GM21447 (cell line): ENCODE measurements around the gene GADD45GIP1.
"Not testable (repeated sequence)": the region's sequence is repeated elsewhere in the genome, so short reads cannot be mapped to it uniquely, and the experiment has no call there.

ENCODE experiments used
- ATAC-seq: cut with Tn5 transposase; IDR thresholded peaks from one replicate; pipeline ENCODE4 v1.9.1; 2021; ENCODE audit not compliant: unreplicated experiment

The GADD45GIP1 gene

DNA sequence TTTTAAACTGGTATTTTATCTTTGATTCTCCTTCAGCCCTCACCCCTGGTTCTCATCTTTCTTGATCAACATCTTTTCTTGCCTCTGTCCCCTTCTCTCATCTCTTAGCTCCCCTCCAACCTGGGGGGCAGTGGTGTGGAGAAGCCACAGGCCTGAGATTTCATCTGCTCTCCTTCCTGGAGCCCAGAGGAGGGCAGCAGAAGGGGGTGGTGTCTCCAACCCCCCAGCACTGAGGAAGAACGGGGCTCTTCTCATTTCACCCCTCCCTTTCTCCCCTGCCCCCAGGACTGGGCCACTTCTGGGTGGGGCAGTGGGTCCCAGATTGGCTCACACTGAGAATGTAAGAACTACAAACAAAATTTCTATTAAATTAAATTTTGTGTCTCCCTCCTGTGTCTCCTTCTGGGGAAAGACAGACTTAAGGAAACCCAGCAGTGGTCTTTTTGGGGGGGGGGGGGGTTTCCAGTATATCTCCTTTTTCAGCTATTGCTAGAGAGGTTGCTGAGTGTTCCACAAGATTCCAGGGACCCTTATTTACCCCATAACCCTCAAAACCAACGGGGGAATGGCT lies 12.8 kb downstream of the GADD45GIP1 start:
- ATAC-seq: no peak

DNA sequence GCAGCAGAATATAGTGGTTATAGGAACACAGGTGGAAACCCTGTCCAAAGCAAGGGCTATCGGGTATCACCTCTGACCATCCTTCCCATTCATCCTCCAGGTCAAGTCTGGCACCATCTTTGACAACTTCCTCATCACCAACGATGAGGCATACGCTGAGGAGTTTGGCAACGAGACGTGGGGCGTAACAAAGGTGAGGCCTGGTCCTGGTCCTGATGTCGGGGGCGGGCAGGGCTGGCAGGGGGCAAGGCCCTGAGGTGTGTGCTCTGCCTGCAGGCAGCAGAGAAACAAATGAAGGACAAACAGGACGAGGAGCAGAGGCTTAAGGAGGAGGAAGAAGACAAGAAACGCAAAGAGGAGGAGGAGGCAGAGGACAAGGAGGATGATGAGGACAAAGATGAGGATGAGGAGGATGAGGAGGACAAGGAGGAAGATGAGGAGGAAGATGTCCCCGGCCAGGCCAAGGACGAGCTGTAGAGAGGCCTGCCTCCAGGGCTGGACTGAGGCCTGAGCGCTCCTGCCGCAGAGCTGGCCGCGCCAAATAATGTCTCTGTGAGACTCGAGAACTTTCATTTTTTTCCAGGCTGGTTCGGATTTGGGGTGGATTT lies 13.5 kb downstream of the GADD45GIP1 start:
- ATAC-seq: no peak

DNA sequence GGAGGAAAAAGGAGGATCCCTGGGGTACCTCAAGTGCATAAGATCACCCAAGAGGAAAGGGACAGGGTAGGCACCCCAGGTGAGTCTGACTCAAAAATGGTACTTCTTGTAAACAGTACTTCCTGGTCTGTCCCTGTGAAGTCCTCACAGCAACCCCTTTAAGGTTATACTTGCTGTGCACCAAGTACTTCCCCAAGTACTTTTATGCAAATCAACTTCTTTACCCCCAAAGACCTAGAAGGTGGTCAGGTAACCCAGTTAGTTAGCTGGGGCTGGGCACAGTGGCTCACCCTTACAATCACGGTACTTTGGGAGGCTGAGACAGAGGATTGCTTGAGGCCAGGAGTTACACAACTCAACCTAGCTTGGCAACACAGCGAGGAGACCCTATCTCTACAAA lies 16.1 kb downstream of the GADD45GIP1 start:
- no peak for ATAC-seq

DNA sequence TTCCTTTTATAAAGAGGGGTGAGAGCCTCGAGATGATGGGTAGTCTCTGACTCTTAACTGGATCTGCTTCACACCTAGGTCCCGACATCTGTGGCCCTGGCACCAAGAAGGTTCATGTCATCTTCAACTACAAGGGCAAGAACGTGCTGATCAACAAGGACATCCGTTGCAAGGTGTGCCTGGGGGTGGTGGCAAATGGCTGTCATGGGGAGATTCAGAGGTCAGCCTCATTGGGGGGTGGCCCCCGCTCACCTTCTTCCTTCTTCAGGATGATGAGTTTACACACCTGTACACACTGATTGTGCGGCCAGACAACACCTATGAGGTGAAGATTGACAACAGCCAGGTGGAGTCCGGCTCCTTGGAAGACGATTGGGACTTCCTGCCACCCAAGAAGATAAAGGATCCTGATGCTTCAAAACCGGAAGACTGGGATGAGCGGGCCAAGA lies 17.0 kb downstream of the GADD45GIP1 start:
- ATAC-seq: no peak

DNA sequence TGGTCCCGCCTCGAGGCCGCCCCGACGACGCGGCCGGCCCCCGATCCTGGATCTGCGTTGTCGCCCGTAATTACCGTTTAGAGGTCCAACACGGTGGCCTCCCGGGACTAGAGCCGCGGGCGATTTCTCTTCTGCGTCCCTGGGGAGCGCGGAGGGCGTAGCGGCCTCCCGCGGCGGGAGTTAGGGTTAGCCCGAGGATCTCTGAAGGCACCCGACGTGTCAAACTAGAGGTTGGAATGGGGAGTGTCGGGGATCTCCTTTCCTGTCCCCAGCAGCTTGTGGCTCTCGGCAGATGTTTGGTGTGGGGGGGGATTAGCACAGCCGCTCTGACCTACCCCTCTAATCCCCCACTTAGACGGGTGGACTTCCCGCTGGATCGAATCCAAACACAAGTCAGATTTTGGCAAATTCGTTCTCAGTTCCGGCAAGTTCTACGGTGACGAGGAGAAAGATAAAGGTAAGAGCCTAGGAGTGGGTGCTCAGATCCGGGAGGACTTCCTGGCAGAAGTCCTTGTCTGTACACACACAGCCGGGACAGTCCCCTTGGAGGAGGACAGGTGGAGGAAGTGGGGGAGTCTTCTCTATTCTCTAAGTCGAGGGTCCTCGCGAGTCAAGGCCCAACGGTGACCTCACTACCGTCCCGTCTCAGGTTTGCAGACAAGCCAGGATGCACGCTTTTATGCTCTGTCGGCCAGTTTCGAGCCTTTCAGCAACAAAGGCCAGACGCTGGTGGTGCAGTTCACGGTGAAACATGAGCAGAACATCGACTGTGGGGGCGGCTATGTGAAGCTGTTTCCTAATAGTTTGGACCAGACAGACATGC lies 18.0 kb downstream of the GADD45GIP1 start:
- no peak for ATAC-seq

DNA sequence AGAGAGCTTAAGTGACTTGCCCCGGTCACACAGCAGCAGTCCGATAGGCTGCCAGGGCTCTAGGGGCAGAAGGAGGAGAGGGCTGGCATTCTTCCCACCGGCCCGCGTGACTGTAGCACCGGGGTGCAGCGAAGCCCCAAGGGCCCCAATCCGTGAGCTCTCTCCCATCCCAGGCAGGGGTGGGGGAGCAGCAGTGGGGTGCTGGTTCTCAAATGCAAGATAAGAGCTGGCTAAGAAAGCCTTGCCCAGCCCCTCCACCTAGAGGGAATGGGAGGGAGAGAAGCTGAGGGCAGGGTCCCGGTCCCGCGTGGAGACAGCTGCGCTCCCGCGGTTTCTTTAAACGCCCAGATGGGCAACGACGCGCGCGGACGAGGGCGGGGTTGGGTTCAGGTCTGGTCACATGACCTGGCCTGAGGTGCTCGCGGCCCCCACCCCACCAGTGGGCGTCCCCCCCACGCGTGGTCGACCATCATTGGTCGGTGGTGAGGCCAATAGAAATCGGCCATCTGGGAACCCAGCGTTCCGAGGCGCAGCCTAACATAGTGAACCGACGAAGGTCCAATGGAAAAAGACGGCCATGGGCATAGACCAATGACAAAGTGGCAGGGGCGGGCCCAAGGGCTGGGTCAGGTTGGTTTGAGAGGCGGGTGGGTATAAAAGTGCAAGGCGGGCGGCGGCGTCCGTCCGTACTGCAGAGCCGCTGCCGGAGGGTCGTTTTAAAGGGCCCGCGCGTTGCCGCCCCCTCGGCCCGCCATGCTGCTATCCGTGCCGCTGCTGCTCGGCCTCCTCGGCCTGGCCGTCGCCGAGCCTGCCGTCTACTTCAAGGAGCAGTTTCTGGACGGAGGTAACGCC lies 18.9 kb downstream of the GADD45GIP1 start, which contains the start of gene CALR:
Gene CALR (plus strand): TSS at position 683 of the 852 bp plus-strand sequence. CDS start 71 bp downstream, at position 754.
- ATAC-seq: peak; percentile 76

DNA sequence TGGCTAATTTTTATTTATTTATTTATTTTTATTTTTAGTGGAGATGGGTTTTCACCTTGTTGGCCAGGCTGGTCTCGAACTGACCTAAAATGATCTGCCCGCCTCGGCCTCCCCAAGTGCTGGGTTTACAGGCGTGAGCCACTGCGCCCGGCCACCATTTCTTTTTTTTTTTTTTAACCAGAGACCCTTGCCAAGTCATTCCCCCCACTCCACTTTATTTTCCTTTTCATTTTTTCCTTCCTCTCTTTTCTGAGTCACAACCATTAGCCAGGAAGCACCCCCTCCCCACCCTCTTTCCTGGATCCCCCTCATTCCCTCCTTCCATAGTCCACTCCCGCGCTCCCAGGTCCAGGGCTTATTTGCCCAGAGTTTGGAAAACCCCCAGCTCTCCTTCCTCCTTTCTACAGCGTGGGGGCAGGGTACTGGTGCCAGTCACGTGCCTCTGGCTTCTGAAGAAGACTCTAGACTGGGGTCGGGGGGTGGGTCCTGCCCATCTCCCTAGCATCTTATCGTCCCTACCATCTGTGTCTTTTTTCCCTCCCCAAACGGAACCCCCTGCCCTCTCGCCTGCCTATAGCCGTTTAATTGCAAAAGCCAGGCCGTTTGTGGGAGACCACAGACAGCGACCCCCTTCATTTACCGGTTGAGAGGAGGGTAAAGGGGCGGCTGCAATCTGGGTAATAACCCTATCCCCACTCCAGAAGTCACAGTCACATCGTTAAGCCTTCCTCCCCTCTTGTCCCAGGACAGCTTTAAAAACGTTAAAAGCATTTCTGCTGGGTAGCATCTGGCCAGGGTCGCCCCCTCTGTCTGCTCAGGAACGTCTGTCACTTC lies 19.7 kb downstream of the GADD45GIP1 start:
- ATAC-seq: no peak

DNA sequence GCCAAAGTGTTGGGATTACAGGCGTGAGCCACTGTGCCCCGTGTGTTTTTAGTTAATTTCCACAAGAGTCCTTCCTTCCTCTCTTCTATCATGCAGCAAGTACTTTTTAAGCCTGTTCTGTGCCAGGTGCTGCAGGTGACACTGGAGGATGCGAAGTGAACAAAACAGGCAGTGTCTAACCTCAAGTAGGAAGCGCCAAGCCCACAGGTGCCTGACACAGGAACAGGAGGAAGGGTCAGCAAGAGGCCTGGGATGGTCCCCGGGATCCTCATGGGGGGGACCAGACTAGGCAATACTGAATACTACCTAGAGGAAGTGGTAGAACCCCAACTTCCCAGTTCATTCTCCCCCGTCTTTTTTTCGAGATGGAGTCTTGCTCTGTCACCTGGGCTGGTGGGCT lies 20.4 kb downstream of the GADD45GIP1 start:
- ATAC-seq: no peak

DNA sequence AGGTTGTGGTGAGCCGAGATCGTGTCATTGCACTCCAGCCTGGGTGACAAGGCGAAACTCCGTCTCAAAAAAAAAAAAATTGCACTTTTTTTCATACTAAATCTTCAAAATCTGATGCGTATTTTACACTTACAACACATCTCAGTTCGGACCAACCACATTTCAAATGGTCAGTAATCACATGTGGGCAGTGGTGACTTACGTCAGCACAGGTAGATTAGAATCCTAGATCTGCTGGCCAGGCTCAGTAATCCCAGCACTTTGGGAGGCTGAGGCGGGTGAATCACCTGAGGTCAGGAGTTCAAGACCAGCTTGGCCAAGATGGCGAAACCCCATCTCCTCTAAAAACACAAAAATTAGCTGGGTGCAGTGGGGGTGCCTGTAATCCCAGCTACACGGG lies 22.0 kb downstream of the GADD45GIP1 start:
- ATAC-seq: no peak

DNA sequence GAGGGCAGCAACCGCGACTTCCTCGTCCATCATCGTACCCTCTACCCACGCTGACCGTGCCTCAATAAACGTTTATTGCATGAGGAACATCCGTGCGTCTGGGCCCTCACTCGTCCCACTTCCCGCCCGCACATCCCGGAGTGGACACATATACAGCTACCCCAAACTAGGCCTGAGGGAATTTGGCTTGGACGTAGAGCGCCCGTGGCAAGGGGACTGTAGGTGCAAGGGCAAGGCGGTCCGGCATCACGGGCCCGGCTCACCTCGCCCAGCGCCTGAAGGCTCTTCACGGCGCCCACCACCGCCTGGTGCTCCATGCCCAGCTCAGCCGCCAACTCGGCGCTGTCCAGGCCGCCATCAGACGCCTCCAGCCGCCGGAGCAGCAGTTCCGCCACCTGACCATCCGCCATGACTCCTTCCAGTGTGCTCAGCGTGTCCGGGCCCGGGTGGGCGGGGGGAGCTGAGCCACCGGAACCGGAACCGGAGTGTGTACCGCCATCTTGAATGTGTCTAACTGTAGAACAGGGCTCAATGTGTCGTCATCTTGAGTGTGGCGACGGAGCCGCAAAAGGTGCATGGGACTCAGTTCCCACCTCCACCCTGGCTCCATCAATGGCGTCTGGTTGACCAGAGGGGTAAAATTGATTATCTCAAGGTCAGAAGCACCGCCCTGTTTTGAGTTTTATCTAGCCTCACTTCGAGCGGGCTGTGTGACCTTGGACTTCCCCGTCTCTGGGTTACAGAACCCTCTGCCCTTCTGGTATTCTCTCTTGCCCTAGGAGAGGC lies 23.5 kb downstream of the GADD45GIP1 start, which contains the start of gene FARSA:
Gene FARSA (minus strand): TSS at position 425 of the 786 bp plus-strand sequence. CDS start 15 bp downstream, at position 410.
- ATAC-seq: peak; percentile 42

DNA sequence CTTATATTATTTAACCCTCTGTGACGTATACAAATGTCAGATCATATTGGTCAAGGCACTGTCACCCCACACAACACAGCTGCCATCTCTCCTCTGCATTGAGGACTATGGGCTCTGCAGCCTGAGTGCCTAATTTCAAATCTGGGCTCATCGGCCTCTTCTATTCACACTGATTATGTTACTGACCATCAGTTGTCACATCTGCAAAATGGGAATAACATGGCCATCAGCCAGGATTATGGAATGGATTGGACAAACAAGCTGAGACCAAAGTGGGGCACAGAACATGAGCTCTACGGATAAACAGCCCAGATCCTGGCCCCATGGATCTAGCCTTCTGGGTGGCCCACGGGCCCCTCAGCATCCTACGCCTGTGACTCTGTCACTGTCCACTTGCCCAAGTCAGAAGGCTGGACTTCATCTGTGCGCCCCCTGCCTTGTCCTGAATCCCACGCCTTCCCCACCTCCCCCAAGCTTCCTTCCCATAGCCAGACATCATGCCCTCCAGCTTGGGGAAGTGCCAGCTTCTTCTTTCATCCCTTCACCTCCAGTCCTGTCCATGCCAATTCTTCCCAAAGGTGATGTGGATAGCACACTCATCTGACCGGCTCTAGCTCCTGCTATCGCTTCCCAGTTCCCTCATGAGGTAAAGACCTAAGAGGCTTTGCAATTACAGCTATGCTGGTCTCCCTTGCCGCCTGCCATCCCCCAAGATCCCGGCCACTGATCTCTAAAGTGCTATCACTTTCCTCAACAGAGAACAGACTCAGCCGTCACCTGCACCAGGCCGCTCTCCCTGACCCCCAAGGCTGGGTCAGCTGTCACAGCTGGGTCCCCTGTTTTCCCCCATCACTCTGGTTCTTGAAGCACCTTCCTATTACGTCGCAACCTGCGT lies 24.4 kb downstream of the GADD45GIP1 start:
- ATAC-seq: no peak

DNA sequence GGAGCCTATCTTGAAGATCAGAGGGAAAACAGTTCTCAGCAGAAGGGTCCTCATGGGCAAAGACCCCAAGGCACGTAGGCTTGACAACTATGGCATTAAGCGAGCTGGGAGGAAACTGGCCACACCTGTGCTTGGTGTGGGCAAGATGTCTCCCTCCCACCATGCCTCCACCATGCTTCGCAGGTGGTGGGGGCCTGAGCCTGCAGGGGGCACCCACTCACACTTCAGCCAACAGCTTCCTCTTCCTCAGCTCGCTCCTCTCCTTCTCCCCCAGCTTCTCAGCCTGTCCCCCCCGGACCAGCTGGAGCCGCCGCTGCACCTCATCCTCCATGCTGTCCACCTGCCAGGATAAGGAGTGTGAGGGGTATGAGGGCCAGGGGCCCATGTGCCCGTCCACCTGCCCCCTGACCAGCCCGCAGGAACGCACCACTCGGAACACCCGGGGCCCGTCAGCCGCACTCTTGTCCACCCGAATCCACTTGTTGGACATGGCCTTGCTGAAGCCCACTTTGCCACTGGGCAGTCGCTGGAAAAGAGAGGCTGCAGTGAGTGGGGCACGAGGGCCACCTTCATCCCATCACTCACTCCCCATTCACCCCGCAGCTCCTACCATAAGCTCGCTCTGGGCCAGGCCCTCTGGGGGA lies 26.9 kb downstream of the GADD45GIP1 start:
- no peak for ATAC-seq

DNA sequence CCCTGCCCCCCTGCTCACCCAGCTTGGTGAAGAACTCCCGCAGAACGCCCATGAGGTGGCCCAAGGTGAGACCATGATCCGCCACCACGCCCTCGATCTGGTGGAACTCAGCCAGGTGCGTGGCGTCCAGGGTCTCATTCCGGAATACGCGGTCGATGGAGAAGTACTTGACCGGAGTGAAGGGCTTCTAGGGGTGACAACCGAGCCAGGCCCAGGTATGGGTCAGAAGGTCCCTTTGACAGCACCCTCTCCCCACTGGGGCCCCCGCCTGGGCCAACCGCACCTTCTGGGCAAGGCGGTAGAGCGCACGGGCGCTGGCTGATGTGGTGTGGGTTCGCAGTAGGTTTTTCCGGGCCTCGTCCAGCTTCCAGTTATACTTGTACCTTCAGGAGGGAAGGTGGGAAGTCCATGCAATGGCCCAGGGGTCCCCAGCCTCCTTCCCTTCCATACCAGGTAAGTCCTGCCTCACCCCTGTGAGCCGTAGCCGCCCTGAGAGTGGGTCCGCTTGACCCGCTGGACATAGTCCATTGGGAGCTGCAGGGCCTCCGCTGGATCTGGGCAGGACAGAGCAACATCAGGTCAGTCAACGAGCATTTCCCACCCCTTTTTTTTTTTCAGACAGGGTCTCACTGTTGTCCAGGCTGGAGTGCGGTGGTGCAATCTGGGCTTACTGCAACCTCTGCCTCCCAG lies 32.3 kb downstream of the GADD45GIP1 start:
- ATAC-seq: no peak

DNA sequence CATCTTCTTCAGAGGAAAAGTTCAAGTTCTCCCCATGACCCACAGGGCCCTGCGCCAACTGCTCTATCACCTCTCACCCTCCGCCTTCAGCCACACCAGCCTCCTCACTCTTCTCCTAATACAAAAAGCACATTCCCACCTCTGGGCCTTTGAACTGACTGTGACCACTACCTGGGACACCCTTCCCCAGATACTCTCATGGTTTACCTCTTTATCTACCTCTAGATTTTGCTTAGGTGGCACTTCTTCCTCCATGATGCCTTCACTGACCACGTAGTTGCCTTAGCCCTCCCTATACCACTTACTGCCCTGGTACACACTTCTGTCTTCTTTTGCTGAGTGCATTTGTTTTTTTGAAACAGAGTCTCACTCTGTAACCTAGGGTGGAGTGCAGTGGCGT lies 34.1 kb downstream of the GADD45GIP1 start:
- no peak for ATAC-seq

DNA sequence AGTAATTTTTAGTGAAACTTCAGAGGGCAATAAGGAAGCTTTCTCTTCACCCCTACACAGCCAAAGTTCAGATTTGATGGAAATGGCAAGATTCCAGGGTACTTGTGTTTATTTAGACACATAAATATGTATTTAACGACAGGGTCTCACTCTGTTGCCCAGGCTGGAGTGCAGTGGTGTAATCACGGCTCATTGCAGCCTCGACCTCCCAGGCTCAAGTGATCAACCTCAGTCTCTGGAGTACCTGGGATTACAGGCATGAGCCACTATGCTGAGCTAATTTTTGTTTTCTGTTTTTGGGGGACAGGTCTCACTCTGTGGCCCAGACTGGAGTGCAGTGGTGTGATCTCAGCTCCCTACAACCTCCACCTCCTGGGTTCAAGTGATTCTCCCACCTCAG lies 36.0 kb downstream of the GADD45GIP1 start:
- no peak for ATAC-seq

DNA sequence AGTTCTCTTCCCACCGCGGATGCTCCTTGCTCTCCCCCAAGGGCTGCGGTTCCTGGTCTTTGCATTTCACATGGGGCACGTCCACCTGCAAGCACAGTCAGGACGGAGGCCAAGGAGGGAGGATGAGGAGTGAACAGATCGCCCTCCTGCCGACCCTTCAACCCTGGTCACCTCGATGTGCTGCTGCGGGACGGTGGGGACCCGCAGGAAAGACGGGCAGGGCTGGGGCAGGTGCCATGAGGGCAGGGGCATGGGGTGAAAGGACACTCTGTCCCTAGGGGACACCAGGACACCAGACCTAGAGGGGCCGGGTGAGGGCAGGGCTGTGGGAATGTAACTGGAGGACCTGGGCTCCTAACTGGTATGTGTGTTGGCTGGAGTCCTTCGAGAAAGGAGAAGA lies 38.8 kb downstream of the GADD45GIP1 start:
- no peak for ATAC-seq

DNA sequence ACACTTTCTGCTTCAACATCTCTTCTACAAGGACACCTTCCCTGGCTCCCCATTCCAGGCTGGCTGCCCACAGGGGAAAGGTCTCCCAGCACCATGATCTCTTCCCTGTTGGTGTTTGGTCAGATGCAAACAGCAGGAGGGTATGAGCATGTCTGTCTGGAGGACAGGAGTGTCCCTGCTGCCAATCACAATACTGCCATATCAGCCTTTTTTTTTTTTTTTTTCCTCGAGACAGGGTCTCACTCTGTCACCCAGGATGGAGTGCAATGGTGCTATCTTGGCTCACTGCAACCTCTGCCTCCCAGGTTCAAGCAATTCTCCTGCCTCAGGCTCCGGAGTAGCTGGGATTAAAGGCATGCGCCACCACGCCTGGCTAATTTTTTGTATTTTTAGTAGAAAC lies 41.2 kb downstream of the GADD45GIP1 start:
- not testable (repeated sequence) for ATAC-seq
